HG03378 (cell line): ENCODE data around the gene RBM12.

ENCODE experiments used
- ATAC-seq: cut with Tn5 transposase; IDR thresholded peaks from one replicate; pipeline ENCODE4 v1.9.1; 2021; ENCODE audit warnings: mild to moderate bottlenecking, moderate library complexity; ENCODE audit not compliant: unreplicated experiment

RBM12 gene

DNA sequence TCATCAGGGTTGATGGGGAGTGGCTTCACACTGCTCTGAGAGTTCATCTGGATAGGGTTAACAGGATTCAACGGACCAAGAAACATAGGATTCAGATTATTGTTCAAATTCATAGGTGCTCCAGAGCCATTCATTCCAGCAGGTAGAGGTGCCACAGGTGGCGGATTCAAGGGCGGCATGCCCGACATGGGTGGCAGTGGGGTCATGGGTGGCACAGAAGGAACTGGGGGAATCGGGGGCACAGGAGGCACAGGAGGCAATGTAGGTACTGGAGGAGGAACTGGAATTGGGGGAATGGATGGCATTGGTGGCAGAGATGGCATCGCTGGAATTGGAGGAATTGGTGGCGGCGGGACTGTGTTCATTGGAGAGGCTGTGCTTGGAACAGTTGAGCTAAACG is 10.3 kb downstream of the RBM12 start:
- ATAC-seq = no peak

DNA sequence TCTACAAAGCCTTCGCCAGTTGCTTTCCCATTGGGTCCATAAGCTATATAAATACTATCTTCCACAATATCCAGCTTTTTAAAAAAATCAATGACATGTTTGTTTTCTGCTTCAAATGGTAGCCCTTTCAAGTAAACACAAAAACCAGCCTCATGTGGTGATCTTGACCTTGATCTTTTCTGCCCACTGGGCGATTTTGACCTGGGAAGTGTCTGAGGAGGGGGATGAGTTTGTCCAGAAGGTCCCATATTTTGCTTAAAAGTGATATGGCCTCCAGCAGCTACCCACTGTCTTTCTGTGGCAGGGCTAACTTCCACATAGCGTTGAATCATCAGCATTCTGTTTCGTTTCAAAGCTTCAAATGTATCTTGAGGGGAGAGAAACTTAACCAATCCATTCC is 10.8 kb downstream of the RBM12 start:
- no peak for ATAC-seq

DNA sequence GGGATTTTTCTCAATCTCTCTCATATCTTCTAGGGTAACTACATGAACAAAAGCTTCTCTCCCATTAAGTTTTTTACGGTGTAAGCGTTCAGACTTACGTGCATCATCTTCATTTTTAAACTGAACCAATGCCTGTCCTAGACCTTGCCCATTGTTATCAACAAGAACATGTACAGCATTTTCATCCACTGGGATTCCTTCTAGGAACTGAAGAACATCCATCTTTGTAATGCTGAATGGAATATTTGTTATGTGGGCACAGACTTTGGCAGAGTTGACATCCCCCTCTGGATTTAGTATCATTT is 11.3 kb downstream of the RBM12 start:
- no peak for ATAC-seq

DNA sequence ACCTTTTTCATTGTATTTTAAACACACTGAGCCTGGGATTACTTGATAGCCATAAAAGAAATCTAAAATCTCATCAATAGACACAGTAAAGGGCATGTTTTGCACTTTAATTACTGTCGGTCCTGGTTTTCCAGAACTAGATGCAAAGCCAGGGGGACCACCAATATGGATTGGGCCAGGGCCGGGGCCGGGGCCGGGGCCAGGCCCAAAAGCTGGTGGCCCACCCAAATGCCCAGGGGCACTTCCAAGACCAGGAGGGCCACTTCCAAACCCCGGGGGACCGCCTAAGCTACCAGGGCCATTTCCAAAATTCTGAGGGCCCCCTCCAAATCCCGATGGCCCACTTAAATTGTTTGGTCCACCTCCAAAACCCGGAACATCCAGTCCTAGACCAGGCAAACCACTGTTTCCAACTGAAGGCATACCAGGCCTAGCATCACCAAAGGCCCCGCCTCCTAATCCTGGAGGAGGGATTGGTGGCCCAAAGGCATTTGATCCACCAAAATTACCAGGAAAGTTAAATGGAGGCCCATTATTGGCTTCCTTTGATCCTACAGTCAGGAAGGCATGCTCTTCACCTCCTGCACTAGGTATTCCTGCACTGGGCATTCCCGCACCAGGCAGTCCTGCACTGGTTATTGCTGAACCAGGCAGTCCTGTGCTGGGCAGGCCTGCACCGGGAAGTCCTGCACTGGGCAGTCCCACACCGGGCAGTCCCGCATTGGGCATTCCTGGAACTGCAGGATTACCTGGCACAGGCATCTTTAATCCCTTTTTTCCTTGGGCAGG is 11.9 kb downstream of the RBM12 start:
- no peak for ATAC-seq

DNA sequence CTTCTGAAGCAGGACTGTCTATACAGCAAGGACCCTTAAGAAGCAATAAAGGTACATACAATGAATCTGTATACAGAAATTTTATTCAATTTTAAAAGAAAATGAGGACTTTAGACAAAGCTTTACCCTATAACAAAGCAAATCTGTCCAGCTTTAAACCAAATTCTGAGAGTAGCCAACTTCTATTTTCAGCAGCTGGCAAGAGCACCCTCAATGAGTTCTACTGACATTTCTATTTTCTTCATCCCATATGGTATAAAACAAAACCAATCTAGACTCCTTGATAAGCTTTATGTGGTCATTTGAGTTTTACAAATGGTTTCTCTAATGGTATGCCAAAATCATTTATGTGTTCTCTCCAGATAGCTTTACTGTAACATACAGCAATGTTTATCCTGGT is 12.7 kb downstream of the RBM12 start:
- ATAC-seq = no peak

DNA sequence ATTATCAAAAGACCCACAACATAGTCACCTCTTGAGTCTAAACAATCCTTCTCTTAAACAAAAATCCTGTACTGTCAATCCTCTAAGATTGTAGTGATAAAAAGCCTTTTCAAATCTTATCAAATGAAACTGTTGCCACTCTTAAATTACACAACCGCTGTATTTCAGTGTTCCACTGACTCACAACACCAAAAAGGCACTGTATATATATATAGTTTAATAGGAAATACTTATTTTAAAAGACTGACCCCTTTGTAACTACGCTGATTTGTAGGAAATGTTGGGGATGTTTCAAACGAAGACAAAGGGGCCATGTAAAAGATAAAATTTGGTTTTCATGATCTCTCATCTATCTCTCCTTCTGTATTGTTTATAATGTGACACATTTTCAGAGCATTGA is 14.1 kb downstream of the RBM12 start:
- no peak for ATAC-seq

DNA sequence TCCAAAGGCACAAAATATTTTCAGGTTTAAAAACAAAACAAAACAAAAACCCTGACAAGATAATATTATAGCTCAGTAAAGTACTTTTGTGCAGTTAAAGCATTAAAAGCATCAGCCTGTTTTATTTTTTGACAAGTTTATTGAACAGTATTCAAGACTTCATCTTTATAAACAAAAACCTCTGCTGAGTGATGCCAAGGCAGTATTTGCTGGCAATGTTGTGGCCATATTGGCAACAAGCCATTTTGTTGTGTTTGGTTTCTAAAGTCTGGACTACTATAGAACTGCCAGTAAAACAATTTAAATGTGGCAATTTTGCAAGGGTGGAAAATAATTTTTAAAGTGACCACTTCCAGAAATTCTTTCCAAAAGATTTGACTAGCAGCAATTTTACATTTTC is 15.9 kb downstream of the RBM12 start:
- ATAC-seq = no peak

DNA sequence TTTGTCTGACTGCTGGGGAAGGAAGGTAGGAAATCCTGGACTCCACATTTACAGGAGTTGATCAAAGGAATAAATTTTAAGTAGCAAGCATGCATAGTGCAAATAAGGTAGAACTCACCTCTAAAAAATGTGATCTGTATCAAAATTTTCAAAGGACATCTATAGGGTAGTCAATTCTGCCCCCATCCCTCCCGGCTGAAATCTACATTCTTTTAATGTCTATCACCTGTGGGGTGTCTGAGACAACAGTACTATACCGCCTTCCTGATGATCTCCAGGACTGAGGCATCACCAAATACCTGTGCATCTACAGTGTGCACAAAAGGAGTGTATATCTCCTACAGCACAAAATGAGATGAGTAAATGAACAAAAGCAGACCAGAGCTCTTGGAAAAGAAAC is 19.9 kb downstream of the RBM12 start:
- no peak for ATAC-seq

DNA sequence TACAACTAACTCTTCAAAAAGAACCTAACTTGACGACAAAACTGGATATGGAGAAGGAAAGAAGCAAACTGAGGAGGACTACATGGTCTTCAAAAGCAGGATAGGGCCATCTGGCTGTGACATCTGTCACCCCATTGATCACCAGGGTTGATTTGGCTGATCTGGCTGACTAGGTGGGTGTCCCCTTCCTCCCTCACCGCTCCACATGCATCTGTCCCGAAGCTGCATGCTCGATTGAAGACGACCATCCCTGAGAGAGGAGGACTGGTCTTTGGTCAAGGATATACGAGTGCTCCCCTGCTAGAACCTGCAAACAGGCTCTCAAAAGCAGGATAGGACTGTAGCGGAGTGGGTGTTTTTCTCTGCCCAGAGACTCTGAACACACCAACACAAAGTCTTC is 21.7 kb downstream of the RBM12 start:
- ATAC-seq = no peak

DNA sequence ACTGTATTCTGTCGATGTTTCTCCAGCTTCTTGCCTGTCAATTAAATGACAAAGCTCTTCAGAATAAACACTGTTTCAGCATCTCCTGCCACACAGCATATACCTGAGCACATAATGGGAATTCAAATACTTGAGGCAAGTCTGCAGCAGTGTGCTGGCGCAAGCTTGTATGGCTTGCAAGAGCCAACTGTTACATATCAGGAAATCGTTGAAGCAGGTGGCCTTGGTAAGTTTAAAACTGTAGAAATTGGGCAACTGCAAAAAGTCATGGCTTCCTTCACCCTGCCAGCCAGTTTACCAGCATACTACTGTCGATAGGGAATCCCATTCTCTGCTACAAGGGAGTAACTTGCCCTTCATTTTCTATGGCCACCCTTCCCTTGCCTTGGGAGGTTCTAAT is 23.0 kb downstream of the RBM12 start:
- ATAC-seq = no peak

DNA sequence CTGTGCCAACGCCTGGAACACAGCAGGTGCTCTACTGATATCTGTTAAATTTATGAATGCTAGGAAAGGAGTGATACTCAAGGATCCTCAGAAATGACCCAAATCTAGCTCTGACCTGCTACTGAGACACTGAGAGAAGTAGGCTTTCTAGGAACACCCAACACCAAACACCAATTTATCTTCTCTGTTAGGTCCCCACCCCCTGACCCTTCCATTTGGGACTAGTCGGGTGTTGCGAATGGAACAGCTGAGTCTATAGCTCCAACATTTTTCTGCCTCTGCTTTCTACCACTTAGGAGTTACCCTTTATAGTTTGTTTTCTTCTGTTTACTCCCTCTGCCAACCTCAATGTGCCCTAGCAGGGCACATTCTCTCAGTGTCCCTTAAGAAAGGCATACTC is 24.0 kb downstream of the RBM12 start:
- no peak for ATAC-seq

DNA sequence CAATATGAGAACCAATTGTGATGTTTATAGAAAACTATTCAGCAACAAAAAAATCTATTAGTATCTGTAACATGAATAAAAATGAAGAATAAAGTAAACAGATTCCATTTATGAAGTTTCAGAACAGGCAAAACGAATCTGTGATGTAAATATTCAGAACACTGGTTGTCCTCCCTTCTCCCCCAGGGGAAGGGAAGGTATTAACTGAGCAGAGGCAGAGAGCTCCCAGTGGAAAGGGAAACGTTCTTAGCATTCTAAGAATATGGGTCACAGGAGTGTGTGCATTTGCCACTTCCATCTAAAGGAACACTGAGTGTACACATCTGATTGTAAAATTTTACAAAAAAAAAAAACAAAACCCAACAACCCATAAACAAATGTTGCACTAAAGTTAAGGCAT is 25.9 kb downstream of the RBM12 start:
- no peak for ATAC-seq

DNA sequence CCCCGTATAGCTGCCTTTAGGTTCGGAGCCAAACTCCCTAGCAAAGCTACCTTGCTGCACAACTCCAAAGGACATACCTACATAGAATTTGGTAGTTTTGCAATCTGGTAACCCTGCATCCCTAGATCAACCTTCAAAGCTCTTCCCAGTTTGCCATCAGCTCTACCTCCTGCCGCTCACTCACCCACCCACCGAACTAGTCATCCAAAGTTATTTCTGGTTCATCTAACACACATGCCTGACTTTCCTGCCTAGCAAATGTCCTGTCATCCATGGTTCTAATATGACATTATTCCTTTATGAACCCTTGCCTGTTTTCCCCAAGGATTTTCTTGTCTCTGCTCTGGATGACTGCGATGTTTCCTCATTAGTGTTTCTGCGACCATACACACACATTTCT is 27.4 kb downstream of the RBM12 start:
- no peak for ATAC-seq

DNA sequence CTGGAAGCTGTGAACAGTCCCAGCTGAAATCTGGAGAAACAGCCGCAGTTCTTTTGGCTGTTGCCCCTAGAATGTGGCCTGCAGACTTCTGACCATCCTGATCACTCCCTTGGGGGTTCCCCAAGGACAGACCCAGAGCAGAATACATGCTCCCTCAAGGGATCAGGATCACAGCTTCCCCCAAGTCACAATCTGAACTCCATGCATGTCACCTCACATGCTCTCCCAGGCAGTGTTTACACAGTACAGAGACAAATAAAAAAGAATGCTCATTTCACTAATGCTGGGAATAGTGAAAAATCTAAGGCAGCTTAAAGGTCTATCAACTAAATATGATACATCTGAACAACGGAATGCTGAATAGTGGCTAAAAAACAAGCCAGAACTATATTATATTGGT is 28.6 kb downstream of the RBM12 start:
- ATAC-seq = no peak

DNA sequence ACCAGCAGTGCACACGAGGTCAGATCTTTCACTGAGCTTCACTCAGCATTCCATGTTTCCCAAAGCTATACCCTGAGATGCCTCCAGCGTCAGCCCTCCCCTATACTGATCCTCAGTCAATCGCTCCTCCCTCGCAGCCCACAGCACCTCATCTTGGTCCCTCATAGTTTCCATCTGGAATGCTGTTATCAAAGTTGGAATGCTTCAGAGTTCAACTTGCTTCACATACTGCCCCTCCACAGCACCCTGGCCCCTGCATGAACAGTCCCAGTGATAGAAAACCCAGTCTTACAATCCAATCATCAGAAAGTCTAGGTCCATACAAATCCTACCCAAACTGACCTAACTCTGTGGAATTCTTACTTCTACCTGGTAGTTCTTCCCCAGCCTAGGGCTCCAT is 29.0 kb downstream of the RBM12 start:
- ATAC-seq = no peak

DNA sequence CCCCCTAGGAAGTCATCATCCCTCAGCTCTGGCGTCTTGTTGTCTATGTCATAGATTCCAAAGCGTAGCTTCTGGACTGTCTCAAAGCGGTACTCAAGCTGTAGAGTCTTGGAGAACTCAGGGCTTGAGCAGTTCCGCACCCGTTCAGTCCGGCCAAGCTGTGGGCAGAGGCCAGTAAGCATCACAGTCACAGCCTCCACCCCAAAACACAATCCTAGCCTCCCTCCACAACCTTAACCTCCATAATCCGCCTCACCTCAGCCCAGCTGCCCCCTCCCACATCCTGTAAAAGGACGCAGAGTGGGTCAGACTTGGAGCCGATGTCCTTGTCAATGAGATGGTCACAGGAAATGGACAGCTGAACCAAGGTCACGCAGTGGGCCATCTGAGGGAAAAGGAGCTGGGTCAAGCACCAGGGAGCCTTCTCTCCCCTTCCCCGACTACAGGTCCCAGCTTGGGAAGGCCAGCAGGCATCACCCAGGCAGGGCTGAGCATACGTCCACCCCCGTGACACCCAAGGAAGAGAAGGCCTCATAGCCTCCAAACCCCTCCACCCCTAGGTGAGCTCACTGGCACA is 32.1 kb downstream of the RBM12 start:
- ATAC-seq = no peak

DNA sequence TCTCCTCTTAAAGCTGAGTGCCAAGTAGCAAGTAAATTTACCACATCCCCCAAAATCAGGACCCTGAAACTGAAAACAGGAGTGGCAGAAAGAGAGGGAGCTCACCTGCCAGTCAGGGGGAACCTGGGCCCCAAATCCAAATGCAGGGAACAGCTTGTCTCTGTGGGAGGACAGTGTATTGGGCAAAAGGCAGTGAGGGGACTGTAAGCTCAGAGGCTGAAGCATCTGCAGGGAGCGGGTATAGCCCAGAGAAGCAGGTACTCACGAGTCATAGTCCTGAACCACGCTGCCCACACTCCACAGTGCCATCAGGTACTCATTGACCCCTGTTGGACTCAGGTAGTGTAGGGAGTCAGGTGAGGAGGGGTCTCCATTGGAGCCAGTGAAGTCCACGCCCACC is 34.1 kb downstream of the RBM12 start:
- no peak for ATAC-seq

DNA sequence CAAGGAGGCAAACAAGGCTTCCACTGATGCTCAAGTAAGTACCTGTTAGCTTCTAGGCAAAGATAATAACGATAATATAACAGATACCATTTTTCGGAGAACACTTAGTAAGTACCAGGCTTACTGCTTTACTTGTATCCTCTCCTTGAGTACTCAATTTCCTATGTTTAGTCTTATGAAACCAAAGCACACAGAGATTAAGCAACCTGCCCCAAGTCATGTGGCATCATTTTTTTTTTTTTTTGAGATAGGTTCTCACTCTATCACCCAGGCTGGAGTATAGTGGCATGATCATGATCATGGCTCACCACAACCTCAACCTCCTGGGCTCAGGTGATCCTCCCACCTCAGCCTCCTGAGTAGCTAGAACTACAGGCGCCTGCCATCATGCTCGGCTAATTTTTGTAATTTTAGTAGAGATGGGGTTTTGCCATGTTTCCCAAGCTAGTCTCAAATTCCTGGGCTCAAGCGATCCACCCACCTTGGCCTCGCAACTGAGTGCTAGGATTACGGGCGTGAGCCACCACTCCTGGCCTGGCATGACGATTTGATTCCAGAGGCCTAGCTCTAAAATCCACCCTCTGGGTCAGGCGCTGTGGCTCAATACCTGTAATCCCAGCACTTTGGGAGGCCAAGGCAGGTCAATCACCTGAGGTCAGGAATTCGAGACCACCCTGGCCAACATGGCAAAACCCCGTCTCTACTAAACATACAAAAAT is 35.1 kb downstream of the RBM12 start:
- ATAC-seq = no peak

DNA sequence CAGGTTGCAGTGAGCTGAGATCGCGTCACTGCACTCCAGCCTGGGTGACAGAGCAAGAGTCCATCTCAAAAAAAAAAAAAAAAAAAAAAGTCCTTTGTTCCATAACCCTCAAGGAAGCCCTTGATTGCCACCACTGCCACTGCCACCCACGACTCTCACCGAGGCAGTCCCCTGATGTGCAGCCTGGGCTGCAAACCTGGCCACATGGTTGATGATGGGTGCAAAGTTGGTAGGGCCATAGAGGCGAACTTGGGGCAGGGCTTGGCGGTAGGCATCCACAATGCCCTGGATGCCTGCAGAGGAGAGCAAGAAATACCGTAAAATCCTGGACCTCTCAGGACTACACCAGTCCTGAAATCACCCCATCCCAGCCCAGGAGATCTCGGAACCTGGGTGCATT is 37.6 kb downstream of the RBM12 start:
- no peak for ATAC-seq

DNA sequence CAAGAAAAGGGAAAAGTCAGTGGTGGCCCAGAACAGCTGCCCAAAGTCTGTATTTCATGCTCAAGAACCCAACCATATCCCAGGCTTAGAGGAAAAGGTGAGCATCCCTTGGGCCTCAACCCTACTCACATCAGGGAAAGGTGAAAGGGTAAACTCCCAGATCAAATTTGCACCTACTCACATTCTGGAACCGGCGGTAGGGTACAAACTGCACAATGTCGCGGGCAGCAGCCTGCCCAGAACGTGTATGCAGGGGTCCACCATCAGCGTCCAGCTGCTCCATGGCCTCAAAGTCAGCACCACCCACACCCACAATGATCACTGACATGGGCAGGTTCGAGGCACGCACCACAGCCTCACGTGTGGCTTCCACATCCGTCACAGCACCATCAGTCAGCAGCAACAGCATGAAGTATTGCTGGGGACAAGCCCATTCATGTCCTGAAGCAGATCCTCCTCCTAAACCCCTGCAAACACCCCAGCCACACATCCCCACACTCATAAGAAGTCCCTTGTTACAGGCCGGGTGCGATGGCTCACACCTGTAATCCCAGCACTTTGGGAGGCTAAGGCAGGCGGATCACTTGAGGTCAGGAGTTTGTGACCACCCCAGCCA is 38.2 kb downstream of the RBM12 start:
- ATAC-seq = no peak

DNA sequence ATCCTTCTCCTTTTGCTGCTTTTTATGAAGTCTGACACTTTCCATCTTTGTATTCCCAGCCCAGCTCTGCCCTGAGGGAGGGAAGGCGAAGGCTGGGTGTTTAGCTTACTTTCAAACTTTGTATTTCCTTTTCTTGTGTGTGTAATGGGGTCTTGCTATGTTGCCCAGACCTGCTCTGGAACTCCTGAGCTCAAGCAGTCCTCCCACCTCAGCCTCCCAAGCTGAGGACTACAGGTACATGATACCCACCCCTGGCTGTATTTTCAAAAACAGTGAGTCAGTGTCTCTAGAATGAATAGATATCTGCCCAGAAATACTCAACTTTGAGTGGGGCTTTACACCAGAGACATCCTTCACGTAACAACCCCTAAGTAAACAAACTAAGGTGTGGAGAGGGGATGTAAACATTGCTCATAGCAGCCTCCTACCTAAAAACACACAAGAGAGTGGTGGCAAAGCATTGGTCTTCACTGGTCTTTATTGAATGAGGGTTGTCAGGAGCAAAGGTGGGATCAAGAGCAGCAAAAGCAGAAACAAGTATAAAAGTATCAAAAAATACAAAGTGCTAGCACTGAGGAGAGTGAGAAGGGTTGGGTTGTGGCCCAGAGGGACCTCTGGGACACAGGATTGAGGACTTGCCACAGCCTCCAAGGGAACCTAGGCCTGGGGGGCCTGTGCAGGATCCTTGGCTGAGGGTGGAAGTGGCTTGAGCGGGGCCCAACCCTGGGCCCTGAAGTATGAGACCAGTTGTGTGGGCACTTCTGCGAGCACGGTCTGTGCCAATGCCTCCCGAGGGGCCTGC is 38.9 kb downstream of the RBM12 start:
- no peak for ATAC-seq
